GM21423 (cell line): ENCODE measurements around the gene SLC9A9.

Experiments used
- ATAC-seq: cut with Tn5 transposase; IDR thresholded peaks from one replicate; pipeline ENCODE4 v1.9.1; 2021; ENCODE audit warnings: mild to moderate bottlenecking, moderate library complexity; ENCODE audit not compliant: unreplicated experiment

The SLC9A9 gene

GRCh38 chr3:143236226-143236964, 611.9 kb downstream of the SLC9A9 start:
- ATAC-seq, result no peak

DNA sequence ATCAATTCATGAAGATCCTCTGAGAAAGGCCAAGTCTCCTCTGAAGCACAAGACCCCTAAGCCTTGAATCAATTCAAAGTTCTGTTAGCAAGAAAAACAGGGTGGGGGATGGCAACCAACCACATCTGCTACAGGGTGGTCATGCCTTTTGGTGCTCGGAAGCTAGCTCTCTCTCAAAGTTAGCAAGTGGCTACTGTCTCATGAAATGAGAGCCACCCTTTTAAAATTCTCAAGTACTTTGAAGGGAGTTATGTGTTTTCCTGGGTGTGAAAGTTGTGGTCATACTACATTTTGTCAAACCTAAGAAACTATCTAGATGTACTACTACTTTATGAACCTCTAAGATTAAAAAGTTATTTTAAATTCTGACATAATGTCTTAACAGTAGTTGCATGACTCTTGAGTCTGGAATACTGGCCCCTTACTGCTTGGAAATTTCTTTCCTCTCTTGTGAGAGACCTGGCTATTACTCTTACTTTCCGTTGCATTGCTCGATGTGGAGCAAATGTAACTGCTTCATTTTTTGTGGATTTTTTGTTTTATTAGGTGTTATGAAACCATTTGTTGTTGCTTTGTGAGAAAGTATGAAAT, 612.6 kb downstream of the SLC9A9 start:
- ATAC-seq, result no peak

DNA sequence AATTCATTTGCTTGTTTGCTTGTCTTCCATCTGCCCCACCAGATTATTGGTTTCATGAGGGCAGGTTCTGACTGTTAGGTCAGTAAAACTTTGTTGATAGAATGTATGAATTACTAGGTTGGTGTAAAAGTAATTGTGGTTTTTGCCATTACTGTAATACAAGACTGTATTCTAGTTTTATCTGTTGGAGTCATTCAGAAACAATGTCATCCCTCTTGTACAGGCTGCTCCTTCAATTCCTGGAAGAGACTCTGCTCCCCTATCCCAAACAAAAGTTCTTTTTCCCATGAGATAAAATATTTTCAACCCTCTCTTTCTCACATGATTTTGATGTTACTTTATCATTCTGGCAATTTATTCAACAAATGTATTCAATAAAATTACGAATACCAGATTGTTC, 613.7 kb downstream of the SLC9A9 start:
- no peak for ATAC-seq

- ATAC-seq, result no peak
Observed at GRCh38 chr3:143232981-143233380, 615.3 kb downstream of the SLC9A9 start.

- ATAC-seq, result no peak
Observed at GRCh38 chr3:143228405-143228804, 619.9 kb downstream of the SLC9A9 start.

DNA sequence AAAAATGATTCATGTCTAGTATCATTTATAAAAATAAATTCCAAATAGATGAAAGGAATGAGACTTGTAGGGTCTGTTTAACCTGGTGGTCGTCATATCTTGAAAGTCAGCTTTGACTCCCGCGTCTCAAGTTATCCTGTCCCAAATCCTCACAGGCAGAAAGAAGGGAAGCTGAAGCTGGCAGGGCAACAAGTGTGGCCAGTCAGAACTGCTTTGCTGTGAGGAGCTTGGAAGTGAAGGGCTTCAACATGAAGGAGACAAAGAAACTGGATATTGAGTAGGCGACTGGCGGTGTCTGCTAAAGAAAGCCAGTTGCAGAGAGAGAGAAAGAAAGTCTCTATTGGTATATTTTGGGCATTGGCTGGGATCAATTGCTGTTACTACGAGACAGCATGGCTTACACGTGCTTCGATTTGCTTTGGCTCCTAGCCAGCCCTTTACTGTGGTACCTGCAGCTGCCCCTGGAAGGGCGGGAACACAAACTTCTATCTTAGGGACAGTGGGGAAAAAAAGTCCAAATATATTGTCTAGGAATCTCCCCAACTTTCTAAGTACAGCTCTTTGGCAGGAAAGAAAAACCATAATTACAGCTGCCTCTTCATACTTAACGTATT, 621.5 kb downstream of the SLC9A9 start:
- ATAC-seq, result no peak

DNA sequence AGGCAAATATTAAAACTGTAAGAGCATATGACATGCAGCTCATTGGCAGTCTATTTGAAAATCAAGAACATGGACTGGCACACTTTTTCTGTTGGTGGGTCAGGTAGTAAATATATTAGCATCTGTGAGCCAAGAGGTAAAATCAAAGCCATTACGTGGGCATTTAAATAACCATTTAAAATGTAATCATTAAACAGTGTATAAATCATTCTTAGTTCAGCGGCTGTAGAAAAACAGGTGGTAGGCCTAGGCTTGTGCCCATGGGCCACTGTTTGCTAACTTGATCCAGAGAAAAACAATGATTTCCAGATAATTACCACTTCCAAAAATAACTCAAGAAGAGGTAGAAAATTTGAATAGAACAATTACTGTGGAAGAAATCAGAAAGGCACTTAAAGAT, 623.6 kb downstream of the SLC9A9 start:
- ATAC-seq, result no peak

DNA sequence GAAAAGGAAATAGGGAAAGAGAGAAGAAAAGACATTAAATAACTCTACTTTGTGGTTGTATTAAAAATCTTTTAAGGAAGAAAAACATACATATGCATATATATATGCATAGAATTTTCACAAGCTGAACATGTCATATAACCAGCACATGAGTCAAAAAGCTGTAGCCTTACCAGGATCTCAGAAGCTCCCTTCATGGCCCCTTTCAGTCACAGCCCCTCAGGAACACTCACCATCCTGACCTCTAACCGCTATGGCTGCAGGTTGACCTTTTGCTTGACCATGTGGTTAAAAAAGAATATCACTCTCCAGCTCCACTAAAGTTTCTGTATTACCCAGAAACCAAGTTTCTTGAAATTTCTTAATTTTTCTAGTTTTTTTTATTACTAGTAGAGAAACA, 625.3 kb downstream of the SLC9A9 start:
- ATAC-seq, result no peak

GRCh38 chr3:143222505-143222904, 625.8 kb downstream of the SLC9A9 start:
- ATAC-seq, result no peak

- no peak for ATAC-seq
Observed at GRCh38 chr3:143221446-143221845, 626.8 kb downstream of the SLC9A9 start.

GRCh38 chr3:143220741-143221140, 627.5 kb downstream of the SLC9A9 start:
- ATAC-seq, result no peak

GRCh38 chr3:143218166-143218835, 630.0 kb downstream of the SLC9A9 start:
- ATAC-seq, result no peak

DNA sequence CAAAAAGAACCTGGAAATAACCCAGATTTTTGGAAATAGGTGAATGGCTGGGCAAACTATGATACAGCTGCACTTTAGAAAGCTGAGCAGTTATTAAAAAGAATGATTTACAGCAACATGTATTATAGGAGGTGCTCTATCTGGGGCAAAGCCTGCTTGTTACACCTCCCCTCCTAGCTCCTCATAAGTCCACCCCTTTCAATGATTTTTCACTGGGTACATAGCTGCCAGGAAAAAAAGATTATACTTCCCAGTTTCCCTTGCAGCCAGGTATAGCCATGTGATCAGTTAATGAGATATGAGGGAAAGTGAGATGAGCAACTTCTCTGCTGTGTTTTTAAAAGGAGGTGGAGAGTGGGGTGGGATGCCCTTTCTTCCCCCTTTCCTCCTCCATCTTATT, 631.0 kb downstream of the SLC9A9 start:
- no peak for ATAC-seq

DNA sequence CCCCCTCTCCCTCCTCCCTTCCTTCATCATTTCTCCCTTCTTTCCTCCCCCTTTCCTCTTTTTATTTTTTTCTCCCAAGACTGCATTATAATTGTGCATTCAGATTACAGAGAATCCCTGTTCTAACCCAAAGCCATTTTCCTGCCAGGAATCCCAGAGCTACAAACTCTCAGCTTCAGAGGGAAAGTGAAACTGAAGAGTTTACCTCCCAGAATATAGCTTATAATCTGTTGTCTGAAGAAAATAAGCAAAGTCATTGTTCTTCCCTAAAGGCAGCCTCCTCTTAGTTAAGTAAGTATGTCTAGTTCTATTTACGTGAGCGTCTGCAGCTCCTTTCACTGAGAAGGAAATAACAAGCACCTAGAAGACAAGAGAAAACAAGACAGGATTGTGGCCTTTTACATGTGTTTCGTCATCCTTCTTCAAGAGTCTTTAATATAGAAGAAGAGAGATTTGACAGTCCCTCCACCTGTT, 631.5 kb downstream of the SLC9A9 start:
- ATAC-seq, result no peak
